H54 (cell line): ENCODE results near the gene PLCL1.

Source experiments
- DNase-seq: peaks from one replicate; pipeline ENCODE4 v3.0.0; 2011; ENCODE audit warnings: low spot score, mixed read lengths; ENCODE audit not compliant: insufficient read length
- FAIRE-seq: peaks from 3 replicates; lab custom pipeline; 2011; peaks lifted over from hg19 to GRCh38; lab: Jason Lieb, UNC
- POLR2A ChIP-seq: IDR thresholded peaks from 2 replicates; pipeline ENCODE4 v1.6.1; 2011; ENCODE audit warnings: low read depth, mild to moderate bottlenecking, low read length

The PLCL1 gene

DNA sequence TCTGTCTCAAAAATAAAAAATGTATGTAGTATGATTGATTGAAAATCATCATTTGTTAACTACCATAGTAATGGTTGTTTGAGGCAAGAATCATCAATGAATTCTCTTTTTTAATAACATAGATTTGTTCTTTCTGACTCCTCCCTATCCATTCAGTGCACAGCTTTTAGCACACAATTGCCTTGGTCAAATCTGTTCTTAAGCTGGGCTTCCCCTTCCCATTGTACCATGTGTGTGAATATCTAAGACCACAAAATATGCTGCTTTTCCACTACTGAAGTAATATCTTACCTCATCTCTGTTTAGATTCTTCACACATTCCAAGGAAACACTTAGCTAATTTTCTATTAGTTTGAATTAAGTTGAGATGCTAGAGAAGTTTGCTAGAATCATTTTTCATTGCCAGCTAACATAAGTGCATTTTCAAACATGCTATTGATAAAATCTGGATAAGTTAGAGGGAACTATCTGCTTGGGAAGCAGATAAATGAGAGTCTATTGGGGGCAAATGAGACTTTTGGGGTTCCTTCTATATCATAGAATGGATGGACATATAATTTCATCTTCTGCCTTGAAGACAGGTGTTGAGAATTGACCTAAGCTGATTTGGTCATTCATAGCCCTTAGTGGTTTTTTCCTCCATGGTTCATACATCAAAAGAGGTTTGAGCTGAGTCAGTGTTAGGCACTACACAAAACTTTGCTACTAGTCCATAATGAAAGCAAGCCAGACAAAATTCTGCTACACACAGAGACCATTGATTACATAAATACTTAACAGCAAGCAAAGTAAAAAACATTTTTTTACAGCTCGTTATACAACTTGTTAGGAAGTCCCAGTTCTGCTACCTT lies 231.9 kb downstream of the PLCL1 start:
- DNase-seq = no peak
- no peak for TF ChIP-seq POLR2A
- FAIRE-seq = no peak

DNA sequence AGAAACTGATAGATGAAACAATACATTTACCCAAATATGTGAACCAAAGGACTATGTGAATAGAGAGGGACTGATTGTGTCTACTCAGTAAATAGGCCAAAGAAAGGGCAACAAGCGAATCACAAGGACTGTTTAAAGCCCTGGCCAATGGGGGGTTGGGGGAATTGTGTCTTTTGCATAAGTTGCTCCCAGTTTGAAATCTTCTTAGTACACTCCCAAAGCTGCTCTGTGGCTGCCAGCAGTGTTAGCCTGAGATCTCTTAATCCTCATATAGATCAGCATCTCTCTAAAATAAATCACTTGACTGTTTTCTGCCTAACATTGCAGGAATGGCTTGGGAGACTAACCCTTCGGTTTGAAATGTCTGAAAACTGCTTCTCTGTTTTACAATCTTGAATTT lies 236.4 kb downstream of the PLCL1 start:
- DNase-seq (no peak), FAIRE-seq (no peak)
- no peak for TF ChIP-seq POLR2A

DNA sequence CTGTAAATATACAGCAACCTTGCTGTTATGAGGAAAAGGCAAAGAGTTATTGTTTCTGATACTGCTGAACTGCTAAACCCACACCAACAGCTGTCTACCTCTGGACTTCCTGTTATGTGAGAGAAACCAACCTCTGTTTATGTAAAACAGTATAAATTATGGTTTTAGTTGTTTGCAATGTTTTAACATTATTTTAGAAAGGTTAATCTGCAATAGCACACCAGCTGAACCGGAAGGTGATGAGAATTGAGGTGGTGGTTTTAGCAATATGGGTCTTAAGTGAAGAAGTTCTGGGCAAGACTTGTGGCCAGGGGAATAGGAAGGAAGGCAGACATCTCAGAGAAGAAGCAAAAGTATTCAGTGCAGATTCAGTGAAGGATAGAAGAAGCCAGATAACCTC lies 237.8 kb downstream of the PLCL1 start:
- no peak for FAIRE-seq
- TF ChIP-seq POLR2A = no peak
- DNase-seq = no peak

GRCh38 chr2:198044777-198045176 lies 240.4 kb downstream of the PLCL1 start:
- TF ChIP-seq POLR2A = no peak
- no peak for FAIRE-seq
- no peak for DNase-seq

GRCh38 chr2:198045227-198045626 lies 240.8 kb downstream of the PLCL1 start:
- FAIRE-seq (no peak), DNase-seq (no peak)
- TF ChIP-seq POLR2A = no peak

DNA sequence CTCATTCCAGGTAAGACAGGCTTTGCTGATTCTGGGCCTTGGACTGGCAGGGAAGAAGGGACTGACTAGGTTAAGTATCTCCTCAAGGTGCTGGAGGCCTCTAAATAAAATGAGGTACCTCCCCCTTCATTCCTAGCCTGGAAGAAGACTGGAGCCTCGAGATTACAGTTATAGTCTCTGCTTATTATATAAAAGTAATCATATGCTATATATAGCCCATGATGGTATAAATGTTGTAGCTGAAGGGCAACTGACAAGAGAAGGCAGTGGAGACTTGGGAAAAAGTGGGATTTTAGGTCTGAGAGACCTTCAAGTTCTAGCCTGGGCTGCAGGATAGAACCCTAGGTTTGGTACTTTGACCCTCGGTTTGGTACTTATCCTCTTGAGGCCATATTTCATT lies 248.3 kb downstream of the PLCL1 start:
- TF ChIP-seq POLR2A = no peak
- FAIRE-seq = no peak
- DNase-seq = no peak

- DNase-seq (no peak), FAIRE-seq (no peak)
- no peak for TF ChIP-seq POLR2A
These were observed 248.8 kb downstream of the PLCL1 start for GRCh38 chr2:198053148-198053547.

DNA sequence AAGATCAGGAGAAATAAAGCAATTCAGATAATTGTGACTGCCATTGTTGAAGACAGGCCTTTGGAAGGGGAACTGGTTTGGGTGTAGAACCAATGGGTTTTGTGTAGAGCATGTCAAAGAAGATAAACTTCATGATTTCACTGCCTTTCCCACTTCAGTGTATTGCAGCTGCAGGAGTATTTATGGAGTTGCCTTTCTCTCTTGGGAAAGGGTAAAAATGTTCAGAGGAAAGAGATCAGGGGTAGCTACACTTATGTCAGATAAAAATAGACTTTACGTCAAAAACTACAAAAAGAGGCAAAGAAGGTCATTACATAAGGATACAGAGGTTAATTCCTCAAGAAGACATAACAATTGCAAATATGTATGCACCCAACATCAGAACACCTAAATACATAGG lies 249.4 kb downstream of the PLCL1 start:
- no peak for TF ChIP-seq POLR2A
- FAIRE-seq (no peak), DNase-seq (no peak)

GRCh38 chr2:198054299-198054698 lies 249.9 kb downstream of the PLCL1 start:
- no peak for TF ChIP-seq POLR2A
- DNase-seq (peak; percentile 4), FAIRE-seq (no peak)

DNA sequence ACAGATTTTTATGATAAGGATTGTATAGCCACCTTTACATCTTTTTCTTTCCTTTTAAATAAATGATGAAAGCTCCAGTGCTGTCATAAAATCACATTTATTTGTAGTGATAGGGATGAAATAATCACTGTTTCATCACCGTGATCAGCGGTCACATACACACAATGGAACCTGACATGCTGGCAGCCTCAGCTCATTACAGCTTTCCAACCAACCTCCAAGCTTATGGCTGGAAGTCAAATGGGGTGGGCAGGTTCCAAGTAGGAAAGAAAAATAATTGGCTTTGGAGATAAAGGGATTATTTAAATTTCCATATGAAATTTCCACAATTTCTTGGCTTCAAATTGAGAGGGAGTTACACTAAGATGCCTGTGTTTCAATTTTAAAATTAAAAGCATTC lies 251.3 kb downstream of the PLCL1 start:
- DNase-seq = no peak
- FAIRE-seq = no peak
- no peak for TF ChIP-seq POLR2A

DNA sequence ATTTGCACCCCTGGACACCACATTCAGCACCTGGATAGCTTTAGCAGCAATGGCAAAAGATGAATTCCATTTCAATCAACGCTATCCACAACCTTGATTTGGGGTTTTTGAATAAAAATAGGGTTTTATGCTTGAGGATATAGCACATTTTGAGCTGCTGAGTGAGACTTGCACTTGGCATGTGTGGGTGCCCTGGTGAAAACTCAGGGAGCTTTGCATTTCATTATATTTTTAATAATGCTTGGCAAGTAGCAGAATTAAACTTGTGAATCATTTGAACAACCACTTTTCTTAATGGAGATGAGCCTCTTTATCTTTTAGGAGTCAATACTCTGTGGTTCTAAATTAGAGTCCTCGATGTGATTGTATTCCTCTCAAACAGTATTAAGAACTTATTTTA lies 252.4 kb downstream of the PLCL1 start:
- no peak for TF ChIP-seq POLR2A
- DNase-seq (no peak), FAIRE-seq (no peak)

DNA sequence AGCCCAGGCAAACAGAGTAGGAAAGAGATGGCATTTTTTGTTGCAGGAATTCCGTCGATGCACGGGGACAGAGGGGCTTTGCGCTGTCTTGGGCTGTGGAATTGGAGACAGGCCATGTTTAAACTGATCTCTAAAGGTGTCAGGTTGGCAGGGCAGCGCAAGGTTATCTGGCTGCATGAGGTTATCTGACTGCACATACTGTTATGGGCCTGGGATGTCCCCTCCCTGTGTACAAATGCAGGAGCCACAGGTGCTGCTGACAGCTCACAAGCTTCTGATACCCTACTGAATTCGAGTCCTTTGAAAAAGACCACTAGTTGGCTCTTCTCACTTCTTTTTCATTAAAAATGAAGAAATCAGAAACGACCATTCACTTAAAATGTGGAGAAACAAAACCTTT lies 255.4 kb downstream of the PLCL1 start:
- FAIRE-seq (no peak), DNase-seq (no peak)
- TF ChIP-seq POLR2A = no peak

GRCh38 chr2:198060277-198060676 lies 255.9 kb downstream of the PLCL1 start:
- FAIRE-seq (no peak), DNase-seq (no peak)
- TF ChIP-seq POLR2A = no peak

- FAIRE-seq (no peak), DNase-seq (no peak)
- no peak for TF ChIP-seq POLR2A
These were observed 258.4 kb downstream of the PLCL1 start for GRCh38 chr2:198062826-198063225.

DNA sequence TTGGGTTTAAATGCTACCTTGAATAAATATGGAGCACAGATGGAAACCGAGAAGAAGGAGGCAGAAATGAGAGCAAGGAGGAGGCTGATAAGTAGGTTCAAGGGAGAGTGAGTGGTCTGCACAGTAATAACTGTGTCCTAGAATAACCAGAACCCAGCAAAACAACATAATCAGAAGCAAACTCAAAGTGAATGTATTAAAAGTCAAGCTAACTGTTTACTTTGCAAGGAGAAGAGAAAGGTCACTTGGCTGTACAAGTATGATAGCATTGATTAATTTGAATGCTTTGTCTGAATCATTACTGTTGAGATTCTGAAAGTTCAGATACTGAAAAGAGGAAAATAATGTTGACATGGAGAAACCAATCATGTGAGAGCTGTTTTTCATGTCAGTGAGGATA lies 258.8 kb downstream of the PLCL1 start:
- no peak for FAIRE-seq
- no peak for TF ChIP-seq POLR2A

More for the DNA sequence above, 258.8 kb downstream of the PLCL1 start:
- DNase-seq = no peak
